NCI-H146 treated with DMSO at 0.1 percent for 48 hours (cell line): Measurements from ENCODE around the gene GRAMD1B.
"Not testable (repeated sequence)": the region's sequence is repeated elsewhere in the genome, so short reads cannot be mapped to it uniquely, and the experiment has no call there.

ENCODE experiments used
- DNase-seq: peaks from one replicate; lab custom pipeline; 2025; ENCODE audit not compliant: unreplicated experiment; lab: John Stamatoyannopoulos, UW

Gene GRAMD1B

DNA sequence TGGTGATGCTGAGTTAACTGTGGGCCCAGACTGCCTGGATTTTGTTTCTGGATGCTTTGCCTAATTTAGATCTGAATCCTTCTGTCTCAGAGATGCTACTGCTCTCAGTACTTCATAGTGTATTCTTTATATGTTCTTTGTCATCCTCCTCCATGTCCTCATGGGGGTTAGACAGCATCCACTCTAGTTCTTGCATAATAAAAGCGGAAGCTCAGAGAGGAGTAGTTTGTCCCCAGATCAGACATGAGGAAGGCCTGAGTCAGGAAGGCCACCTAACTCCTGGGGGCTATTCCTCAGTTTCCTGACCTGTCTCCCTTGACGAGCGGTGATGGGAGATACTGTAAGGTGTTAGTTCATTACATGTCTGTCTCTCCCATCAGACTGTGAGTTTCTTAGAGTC lies 134.2 kb downstream of the GRAMD1B start:
- DNase-seq, result no peak

DNA sequence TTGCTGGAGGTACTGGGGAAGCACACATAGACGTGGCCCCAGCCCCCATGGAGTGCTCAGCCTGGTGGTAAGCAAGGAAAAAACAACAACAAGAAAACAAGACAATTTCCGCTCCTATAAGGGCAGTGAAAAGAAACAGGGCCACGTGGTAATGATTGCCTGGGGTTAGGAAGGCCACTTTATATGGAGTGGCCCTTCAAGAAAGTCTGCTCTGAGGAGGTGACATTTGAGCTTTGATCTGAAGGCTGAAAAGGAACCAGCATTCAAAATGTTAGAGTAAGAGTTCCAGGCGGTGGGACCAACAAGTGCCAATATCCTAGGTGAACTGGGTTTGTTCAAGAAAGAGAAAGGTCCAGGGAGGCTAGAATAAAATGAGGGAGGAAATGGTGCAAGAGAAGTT lies 136.8 kb downstream of the GRAMD1B start:
- DNase-seq, result no peak

DNA sequence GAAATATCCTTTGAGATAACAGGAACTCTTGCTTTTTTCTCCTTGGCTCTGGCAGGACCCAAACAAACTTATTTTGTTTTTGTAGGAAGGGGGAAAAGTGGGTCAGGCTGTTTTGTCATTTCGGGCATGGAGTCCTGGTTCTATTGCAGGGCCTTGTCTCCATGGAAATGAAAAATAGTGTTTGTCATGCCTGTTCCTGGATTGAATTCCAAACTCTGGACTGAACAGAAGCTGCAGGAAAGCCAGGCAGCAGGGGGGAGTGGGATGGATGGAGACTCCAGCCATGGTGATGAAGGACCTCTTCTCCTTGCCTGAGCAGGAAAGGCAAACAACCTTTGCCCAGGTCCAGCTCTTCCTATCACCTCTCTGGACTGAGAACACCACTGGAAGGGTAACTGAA lies 137.4 kb downstream of the GRAMD1B start:
- no peak for DNase-seq

DNA sequence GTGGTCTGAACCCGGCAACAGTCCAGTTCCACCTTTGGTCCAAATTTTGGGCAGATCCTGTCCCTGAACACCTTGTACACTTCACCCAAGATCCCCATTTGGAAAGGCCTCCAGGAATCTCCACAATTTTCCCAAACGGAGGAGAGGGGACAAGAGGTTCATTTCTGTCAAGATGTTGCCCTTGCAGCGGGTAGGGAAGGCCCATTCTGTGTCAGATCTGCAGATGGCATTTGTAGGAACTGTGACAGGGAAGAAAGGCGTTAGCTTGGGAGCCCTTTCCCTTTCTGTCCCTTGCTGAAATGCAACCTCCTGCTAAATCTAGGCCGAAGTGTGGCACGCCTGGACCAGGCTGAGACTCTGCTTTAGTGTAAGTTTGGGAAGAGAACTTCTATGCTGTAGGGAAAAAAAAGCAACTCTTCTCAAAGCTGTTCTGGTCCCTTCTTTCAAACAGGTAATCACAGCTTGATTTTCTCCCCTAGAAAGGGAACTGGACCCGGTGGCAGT lies 138.3 kb downstream of the GRAMD1B start:
- DNase-seq, result no peak

DNA sequence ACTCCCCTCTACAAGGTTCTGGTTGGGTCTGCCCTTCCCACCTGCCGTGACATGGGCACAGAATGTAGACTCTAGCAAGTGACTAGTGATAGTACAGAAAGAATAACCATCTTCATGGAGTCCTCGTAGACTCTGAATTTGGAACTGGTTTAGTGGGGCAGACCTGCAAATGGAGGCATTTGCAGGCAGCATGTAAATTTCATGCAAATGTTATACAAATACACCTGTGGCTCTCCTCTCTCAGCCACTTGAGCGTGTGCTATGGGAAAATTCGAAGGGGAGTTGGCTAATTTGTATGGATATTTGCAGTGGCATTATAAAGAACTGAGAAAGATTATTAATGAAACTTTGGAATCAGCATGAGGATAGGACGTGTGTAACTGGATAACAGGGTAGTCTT lies 139.3 kb downstream of the GRAMD1B start:
- no peak for DNase-seq

DNA sequence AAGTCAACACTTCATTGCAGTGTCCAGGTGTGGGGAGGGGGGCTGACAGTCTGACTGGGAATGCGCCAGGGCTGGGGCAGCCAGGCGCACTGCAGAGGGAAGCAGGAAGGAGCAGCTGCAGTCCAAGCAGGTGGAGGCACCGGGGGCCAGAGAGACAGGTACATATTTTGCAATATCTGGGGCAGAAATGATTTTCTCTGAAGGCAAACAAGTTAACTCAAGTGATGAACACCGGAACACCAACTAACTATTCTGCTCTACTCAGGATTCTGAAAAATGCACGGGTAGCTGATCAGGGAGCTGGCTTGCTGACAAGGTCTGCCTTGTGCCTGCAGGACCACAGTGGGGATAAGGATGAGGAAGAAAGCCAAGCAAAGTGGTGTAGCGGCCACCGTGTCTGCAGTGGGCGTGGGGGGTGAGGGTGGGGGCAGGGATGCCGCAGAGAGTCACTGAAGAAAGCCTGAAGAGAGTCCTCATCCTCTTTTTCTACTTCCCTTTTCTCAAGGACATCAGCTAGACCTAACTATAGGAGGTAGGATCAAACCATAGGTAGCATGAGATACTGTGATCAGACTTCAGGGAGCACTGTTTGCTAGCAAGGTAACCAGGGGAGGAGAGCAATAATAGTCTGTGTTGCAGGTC lies 141.0 kb downstream of the GRAMD1B start:
- DNase-seq, result no peak

DNA sequence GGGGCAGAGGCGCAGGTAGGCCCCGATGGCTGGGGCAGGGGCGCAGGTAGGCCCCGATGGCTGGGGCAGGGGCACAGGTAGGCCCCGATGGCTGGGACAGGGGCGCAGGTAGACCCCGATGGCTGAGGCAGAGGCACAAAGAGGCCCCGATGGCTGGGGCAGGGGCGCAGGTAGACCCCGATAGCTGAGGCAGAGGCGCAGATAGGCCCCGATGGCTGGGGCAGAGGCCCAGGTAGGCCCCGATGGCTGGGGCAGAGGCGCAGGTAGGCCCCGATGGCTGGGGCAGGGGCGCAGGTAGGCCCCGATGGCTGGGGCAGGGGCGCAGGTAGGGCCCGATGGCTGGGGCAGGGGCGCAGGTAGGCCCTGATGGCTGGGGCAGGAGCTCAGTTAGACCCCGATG lies 142.7 kb downstream of the GRAMD1B start:
- not testable (repeated sequence) for DNase-seq

DNA sequence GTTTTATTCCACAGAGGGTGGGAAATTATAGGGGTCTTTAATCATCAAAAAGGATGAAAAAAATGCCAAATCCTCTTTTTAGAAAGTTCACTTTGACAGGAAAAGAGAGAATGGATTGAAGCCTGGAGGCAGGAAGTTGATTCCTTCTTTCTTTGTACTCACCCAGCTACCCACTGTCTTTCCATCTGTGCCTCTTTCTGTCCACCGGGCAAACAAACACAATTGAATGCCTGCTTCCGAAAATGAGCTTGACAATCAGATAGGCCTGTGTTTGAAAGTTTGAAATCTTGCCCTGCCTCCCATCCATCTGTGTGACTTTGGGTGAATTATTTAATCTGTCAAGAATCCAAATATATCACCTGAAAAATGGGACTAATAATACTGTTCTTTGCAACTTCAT lies 143.2 kb downstream of the GRAMD1B start:
- no peak for DNase-seq

DNA sequence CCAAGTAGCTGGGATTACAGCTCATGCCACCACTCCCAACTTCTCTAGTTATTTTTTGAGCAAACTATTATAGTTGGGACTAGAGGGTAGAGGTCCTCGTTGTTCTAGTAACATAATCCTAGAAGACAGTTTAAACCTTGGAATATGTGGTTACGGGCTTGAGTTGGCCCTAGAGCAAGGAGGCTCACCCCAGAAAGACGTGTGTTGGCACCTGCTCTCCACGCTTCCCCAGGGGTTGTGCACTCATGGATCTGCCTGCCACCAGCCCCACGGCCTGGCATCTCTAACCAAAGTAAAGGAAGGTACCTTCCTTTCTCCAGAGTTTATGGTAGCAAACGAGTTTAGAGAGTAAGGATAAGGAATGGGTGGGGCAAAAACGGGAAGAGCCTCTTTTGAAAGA lies 145.4 kb downstream of the GRAMD1B start:
- no peak for DNase-seq

DNA sequence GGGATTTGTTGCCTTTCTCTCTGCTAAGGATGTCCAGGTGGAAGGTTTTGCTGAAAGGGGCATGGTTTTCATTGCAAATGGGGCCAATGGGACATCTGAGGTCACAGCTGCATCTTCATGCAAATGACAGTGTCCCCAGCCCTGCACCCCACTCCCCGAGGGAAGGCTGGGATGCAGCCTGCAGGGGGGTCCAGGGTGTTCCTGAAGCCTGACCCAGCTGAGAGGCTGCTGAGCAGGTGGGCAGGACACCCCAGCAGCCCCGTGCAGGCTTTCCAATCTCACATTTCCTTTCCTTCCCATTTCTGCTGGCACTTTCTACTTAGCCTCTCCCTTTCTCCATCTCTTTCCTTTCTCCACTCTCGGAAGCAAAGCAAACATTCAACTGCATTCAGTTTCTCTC lies 146.0 kb downstream of the GRAMD1B start:
- no peak for DNase-seq

DNA sequence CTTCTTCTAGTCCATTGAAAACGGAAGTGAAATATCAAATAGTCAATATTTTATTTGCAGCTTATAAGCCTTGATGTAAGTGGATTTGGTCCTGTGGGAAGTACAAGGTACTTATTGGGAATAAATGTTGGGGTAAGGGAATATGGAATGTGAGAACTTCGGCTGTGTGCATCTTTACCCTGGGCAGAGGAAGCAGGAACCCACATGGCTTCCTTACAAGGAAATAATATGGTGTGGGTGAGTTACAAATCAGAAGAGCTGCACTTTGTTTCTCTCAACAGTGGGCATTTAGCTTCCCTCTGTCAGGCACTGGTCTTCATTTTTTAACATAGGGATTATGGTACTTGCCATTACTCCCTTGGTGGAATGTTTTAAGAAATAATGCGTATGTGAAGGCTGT lies 146.4 kb downstream of the GRAMD1B start:
- no peak for DNase-seq

DNA sequence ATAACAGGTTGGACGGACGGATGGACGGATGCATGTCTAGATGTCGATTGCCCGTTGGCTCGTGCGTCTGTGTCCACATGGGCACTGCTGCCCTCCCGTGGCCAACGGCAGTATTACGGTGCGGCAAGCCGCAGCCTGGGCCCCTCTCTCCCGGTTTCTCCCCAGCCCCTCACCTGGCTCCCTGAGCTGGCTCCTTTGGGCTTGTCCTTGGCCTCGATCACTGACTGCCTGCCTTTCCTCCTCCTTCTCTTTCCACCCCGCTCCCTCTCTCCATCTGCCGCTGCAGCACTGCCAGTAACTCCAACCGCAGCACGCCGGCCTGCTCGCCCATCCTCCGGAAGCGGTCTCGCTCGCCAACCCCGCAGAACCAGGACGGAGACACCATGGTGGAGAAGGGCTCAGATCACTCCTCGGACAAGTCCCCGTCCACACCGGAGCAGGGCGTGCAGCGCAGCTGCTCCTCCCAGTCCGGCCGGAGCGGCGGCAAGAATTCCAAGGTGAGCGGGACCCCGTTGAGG lies 147.1 kb downstream of the GRAMD1B start:
- no peak for DNase-seq

DNA sequence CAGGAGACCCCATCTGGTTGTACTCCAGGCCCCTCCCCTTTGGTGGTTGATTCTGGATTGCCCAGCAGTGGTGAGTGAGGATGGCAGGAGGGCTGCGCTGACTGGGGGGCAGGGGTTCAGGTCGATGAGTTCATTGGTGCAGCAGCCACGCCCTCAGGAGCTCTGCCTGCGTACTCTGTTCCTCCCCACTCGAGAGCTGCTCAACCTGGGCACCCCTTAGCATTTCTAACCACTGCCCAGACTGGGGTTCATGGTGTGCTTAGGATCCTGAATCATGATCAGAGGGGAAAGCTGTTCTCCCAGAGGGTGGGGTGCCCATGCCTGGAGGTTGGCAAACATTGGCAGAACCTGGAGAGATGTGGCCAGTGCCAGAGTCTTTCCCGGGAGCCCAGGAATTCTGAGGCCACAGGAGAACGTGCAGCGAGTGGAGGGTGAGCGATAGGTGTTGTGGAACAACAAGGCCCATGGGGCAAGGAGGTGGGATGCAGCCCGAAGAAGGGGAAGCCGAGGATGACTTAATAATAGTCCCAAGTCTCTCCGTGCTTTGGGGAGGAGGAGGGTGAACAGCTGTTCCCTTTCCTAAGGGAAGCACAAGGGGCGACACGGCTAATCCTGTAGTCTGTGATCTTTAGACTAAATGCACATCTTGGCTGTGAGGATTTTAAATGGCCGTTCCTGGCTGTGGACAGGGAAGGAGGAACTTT lies 148.9 kb downstream of the GRAMD1B start:
- no peak for DNase-seq

DNA sequence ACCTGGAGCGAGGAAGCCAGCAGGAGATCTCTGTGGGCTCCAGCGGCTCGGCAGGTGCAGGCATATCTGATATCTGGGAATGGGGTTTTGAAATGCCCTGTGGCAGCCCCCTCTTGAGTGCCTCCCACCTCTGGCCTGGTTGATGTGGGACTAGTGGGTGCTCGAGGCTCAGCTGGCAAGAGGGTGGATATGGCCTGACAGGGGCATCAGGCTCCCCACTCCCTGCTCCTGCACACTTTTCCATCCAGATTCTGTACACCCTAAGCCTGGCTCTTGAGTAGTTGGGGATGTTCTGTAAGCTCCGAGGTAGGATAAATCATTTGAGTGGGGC lies 149.4 kb downstream of the GRAMD1B start:
- no peak for DNase-seq

DNA sequence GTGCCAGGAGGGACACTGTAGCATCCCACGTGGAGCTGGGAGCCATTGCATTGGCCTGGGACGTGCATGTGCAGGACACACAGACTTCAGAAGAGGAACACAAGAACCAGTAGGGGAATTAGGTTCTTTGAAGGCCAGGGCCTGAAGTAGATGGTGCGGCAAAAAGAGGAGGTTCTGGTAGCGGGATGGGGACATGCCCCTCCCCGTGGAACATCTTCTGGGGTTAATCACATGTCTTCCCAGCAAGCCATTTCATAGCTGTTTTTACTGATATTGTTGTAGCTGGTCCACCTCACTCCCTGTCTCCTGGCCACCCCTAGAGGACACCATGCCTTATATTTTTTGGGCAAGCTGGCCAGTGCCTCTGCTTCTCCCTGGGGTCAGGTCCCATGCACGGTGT lies 150.1 kb downstream of the GRAMD1B start:
- no peak for DNase-seq

DNA sequence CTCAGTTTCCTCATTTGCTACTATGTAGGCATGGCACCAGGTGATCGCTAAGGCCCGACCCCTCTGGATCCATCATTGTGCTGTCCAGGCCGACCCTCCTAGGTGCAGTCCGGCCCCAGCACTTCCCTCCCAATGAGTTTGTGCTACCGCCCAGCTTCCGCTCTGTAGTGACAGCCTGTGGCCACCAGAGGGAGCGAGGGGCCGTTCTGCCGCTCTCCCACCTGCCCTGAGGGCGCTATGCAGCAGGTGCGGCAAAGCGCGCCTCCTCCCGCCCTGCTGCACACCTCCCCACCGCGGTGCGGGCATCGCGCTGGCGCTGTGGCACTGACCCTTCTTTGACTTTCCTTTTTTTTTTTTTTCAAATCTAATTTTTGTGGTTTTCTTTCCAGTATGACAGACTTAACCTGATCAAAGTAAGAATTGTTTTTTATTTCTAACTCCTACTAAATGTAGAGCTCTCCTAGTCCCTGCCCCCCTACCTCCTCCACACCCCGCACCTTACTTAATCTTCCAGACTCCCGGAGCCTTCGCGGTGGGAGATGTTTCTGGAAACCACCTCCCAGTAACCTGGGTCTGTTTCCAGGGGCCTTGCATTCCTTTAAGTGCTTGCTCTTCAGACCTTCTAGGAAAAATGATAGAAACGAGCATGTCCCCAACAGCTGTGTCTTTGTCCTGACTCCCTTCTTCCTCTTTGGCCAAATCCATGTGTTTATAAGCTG lies 150.6 kb downstream of the GRAMD1B start:
- peak; percentile 20 for DNase-seq

DNA sequence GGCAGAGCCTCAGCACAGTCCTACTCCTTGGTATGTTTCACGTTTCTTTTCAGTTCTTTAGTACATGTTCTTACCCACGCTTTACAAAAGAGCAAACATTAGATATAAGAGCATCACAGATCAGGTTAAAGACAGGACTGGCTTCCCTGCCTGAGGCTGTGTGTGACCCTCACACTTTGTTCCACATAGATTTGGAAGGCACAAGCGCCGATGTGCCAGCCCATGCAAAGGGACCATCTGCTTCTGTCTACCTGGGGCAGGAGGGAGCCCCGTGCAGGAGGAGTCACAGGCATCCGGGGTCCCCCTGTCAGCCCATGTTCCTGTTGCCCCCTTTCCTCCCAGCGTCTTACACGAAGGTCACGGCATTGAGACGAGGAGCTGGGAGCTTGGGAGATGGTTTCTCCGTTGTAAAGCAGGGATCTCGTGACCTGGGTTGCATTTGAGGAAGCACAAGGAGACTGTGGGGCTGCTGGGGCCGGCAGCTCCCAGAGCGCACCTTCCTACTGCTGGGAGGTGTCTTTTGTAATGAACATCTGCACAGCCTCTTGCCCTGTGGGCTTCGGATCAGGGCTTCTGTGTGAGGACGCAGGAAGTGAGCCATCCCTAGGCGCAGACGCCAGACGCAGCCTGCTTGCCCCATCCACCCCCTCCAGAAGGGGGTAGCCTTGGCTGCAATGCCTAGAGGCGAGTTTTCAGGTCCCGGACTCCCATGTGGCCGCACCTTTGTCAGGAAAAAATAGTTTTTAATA lies 151.8 kb downstream of the GRAMD1B start:
- no peak for DNase-seq

DNA sequence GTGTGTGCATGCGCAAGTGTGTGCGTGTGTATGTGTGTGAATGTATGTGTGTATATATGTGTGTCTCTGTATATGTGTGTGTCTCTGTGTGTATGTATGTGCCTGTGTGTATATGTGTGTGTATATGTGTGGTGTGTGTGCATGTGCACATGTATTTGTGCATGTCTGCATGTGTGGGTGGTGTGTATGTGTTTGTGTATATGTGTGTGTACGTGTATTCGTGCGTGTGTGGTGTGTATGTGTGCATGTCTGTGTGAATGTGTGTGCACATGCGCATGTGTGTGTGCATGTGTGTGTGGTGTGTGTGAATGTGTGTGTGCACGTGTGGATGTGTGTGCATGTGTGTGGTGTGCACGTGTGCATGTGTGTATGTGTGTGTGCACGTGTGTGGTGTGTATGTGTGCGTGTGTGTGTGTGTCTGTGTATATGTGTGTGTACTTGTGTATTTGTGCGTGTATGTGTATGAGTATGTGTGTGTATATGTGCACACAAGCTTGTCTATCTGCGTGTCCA lies 153.0 kb downstream of the GRAMD1B start:
- no peak for DNase-seq

DNA sequence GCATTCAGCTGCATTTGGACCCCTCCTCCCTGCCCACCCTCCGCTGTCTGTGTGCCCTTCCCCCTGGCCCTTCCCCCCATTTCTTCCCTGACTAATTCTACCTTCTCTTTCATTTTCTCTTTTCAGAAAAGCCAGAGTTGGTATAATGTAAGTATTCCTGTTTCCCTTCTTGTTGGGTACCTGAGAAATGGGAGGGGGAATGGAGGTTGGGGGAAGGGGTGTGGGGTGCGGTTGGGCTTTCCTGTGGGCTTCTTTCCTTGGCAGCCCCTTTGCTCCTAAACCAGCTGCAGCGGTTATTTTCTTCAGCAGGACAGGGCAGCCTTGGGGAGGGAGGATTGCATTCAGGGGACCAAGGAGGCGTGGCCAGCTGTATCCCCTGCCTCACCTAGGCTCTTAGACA lies 154.1 kb downstream of the GRAMD1B start:
- no peak for DNase-seq

DNA sequence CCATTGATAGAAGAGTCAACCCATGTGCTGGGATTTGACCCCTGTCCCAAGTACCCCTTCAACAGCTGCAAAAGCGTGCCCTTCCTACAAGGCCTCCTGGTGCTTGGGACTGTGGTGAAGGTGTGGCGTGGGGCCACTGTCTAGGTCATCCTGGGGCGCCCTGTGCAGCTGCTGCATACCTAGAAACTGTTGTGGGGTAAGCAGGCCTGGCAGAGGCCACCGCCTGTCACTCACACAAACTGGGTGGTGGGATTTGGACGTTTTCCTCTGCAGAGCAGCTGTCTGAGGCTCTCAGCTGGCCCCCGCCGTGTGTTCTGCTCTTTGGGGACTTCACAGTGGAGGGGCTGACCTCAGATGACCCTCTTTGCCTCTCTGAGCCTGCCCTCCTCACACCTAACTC lies 154.7 kb downstream of the GRAMD1B start:
- DNase-seq, result no peak

DNA sequence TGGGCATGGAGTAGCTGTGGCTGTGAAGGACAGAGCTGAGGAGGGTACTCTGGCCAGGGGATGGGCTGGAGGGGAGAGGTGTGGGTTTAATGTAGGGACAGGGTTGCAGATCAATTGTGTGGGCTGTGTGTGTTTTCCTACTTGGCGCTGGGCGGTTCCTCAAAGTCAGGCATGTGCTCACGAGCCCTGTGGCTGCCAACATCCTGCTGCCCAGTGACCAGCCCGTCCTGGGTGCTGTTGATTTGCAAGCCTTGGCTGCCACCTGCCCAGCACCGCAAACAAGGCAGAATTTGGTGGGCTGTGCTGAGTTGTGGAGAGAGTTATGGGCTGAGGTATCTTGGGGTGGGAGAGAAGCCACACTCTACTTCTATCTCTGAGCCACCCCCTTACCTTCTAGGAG lies 155.1 kb downstream of the GRAMD1B start:
- no peak for DNase-seq
